NCI-H2171 treated with DMSO at 0.1 percent for 48 hours (cell line): ENCODE data around the gene PRELID1.
"Not testable (repeated sequence)": the region's sequence is repeated elsewhere in the genome, so short reads cannot be mapped to it uniquely, and the experiment has no call there.

ENCODE experiments used
- DNase-seq: peaks from one replicate; lab custom pipeline; 2025; lab: John Stamatoyannopoulos, UW

PRELID1 gene

DNA sequence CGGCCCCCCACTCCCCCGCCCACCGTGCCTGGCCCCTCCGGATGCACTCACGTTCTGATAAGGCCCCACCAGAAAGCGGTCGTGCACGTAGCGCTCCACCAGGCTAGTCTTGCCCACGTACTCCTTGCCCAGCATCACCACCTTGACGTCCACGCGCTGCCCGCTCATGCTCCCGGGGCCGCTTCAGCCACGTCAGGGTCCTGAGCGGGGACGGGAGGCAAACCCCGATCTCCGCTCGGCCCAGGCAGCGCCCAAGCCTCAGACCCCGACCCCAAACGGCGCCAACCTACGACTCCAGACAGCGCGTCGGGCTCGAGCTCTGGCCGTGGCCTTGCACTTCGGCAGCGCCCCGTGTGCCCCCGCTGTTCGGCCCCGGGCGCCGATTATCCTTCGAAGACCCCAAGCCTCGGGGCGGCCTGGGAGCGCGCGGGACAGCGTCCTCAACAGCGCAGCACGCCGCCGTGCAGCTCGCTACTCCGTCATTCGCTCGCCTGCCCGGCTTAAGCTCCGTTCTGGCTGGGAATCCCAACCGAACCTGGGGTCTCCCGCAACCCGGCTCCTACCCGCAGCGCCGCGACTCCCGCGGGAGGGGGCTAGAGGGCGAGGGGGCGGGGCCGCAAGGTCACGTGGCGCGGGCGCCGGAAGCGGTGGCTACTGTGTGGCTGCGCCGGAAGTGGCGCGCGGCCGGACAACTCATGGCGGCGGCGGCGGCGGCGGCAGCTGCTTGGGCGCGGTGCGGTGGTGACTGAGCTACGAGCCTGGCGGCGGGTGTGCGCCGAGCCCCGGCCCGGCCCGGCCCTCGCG is at the start of gene PRELID1, which contains the start of gene RAB24:
Gene PRELID1 (plus strand): TSS at position 679 of the 804 bp plus-strand sequence. CDS start 187 bp downstream, outside the sequence.
Gene RAB24 (minus strand): TSS at position 599 of the 804 bp plus-strand sequence. CDS start 431 bp downstream, at position 168.
- peak; percentile 51 for DNase-seq

GRCh38 chr5:177256296-177256695 is 47.3 kb upstream of the PRELID1 start:
- DNase-seq = no peak

- not testable (repeated sequence) for DNase-seq
Measured at GRCh38 chr5:177258711-177259110, 44.9 kb upstream of the PRELID1 start.

- DNase-seq = no peak
Measured at GRCh38 chr5:177260961-177261360, 42.6 kb upstream of the PRELID1 start.

- no peak for DNase-seq
Measured at GRCh38 chr5:177261510-177261909, 42.1 kb upstream of the PRELID1 start.

GRCh38 chr5:177264178-177264577 is 39.4 kb upstream of the PRELID1 start:
- no peak for DNase-seq

DNA sequence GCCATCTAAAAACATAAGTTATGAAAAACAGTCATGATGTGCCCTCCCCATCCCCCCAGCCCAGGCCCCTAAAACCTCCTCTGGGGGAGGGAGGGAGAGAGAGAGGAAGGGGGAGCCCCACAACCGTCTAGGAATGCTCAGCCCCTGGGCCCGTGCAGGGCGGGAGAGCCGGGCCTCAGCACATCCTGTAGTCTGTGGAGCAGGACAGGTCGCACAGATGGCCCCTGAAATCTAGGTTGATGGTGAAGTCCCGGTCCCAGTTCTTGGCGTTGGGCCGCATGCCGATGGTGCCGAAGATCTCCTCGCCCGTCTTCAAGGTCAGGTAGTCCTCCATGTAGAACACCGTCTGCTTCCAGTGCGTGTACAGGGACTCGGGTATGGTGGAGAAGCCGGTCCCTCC is 38.2 kb upstream of the PRELID1 start:
- no peak for DNase-seq

DNA sequence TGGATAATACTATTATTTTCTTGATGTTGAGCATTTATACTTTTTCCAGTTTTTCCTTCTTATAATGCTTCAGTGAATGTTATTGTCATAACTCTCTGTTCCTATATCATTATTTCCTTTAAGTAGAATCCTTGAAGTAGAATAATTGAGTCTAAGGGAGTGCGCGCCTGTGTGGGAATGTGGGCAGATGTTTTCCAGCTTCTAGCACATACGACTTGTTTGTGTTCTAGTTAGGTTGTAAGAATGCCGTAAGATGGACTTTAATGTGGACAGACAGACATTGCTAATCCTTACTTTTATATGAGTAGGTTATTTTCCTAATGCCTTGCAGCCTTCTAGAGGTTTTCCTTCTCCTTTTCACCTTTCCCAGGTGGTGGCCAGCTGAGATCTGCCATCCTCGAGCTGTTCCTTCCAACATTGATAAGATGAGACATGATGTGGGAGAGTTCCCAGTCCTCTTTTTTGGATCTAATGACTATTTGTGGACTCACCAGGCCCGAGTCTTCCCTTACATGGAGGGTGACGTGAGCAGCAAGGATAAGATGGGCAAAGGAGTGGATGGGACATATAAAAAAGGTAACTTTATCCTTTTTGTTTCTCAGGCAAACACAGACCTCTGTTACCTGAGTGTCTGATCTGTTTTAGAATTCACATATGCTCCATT is 34.2 kb upstream of the PRELID1 start:
- DNase-seq = no peak

DNA sequence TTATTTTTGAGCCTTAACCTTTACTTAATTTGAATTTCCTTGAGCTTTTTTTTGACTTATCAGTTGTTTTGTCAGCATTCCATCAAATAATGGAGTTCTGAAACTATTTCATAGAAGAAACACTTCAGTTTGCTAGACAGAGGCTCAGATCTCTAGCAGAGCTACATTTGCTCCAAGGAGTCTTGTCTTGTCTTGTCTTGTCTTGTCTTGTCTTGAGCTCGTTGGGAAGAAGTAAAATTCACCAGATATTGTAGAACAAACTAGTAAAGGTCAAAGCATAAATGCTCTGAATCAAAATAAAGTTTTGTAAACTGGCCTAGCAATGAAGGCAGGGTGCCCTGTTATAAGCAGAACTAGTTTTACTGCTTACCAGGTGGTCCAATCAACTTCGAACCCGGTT is 33.6 kb upstream of the PRELID1 start:
- no peak for DNase-seq

GRCh38 chr5:177270653-177271052 is 32.9 kb upstream of the PRELID1 start:
- no peak for DNase-seq

- no peak for DNase-seq
Measured at GRCh38 chr5:177271113-177271512, 32.5 kb upstream of the PRELID1 start.

GRCh38 chr5:177275883-177276282 is 27.7 kb upstream of the PRELID1 start:
- DNase-seq = no peak

GRCh38 chr5:177276886-177277285 is 26.7 kb upstream of the PRELID1 start:
- DNase-seq = no peak

DNA sequence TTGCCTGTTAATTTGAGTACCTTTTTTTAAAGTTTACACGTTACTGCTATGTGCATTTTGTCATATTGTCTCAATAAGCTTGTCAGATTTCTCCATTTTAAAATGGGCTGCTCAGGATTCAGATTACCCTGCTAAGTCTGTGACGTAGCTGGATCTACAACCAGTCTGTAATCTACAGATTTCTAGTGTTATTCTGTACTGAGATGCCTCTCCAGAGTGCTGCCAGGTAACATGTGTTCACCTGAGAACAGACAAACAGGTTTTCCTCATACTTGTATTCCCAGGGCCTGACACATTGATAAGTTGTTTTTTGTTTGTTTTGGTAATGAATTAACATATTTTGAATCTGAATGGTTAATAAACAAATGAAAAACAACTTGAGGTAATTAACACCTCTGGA is 15.4 kb upstream of the PRELID1 start:
- DNase-seq = no peak

DNA sequence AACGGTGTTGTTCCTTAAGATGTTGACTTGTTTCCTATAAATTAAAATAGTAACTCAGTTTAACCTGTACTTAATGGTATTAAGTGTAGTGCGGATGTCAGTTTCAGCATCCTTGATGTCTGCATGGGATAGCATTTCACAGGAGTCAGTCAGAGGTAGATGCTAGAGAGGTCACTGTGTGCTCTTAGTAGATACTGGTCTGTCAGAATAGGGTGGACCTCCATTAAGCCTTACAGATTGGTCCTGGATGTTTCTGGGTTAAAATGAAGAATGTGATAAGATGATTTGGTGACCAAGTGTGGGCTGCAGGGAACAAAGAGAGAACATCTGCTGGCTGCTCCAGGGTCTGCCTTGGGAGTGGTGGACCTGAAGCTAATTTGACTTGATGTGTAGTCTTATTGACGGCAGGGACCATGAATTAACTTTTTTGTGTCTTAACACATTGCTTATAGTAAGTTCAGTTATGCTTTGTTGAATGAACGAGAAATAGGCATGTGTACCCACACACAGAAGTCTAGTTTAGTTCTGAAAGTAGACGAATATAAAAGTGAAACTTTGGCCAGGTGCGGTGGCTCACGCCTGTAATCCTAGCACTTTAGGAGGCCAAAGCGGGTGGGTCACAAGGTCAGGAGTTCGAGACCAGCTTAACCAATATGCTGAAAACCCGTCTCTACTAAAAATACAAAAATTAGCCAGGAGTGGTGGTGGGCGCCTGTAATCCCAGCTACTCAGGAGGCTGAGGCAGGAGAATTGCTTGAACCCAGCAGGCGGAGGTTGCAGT is 12.6 kb upstream of the PRELID1 start:
- DNase-seq = no peak

DNA sequence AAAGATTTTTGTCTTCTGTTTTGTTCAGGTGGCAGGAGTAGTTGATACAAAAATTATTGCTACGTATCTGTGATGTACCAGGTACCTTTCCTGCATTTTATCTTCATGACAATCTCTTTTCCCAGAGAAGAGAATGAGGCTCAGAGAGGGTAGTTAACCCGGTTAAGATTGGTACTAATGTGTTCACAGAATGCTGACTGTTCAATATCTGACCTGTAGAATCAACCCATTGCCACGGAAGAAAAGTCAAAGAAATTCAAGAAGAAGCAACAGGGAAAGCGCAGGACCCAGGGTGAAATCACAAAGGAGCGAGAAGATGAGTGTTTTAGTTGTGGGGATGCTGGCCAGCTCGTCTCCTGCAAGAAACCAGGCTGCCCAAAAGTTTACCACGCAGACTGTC is 11.9 kb upstream of the PRELID1 start:
- DNase-seq = no peak

- no peak for DNase-seq
Measured at GRCh38 chr5:177293819-177294581, 9.6 kb upstream of the PRELID1 start.

GRCh38 chr5:177294632-177295031 is 9.0 kb upstream of the PRELID1 start:
- no peak for DNase-seq

GRCh38 chr5:177295924-177296323 is 7.7 kb upstream of the PRELID1 start:
- no peak for DNase-seq

GRCh38 chr5:177296581-177296980 is 7.0 kb upstream of the PRELID1 start:
- DNase-seq = no peak

GRCh38 chr5:177297922-177298321 is 5.7 kb upstream of the PRELID1 start:
- no peak for DNase-seq

- DNase-seq = no peak
Measured at GRCh38 chr5:177299697-177300096, 3.9 kb upstream of the PRELID1 start.
